Upper lobe of left lung (tissue), 6 donors: ENCODE results near the gene EPHA2. TPM values are rescaled to one million over a fixed set of nuclear protein-coding genes. Genes with fewer than 3 reads are reported as not detected.

ENCODE experiments used
- ATAC-seq, 2 donors: fragments of 200-7000 bp; cut with Tn5 transposase; one replicate each; pipeline ENCODE4 v1.9.1; 2022; ENCODE audit warnings: mild to moderate bottlenecking in 2 of 2, moderate library complexity in 2 of 2; ENCODE audit not compliant: low FRiP score in 2 of 2
- DNase-seq, 2 donors: peaks; one replicate each; pipeline ENCODE4 v3.0.0-alpha.2; 2019 to 2020
- H3K27ac ChIP-seq, 4 donors: fragments of 200-600 bp; sonication (generic); one replicate each; pipeline ENCODE4 v1.5.1; 2016 to 2019
- H3K27me3 ChIP-seq, 4 donors: fragments of 200-600 bp; sonication (generic); one replicate each; pipeline ENCODE4 v1.5.1; 2017 to 2019
- H3K36me3 ChIP-seq, 4 donors: fragments of 200-600 bp; sonication (generic); one replicate each; pipeline ENCODE4 v1.5.1; 2016 to 2019
- H3K4me1 ChIP-seq, 4 donors: fragments of 200-600 bp; sonication (generic); one replicate each; pipeline ENCODE4 v1.5.1; 2018 to 2019
- H3K4me3 ChIP-seq, 4 donors: fragments of 200-600 bp; sonication (generic); one replicate each; pipeline ENCODE4 v1.5.1; 2017 to 2019; ENCODE audit warnings: mild to moderate bottlenecking in 2 of 4, moderate library complexity in 1 of 4
- H3K9me3 ChIP-seq, 4 donors: fragments of 200-600 bp; sonication (generic); one replicate each; pipeline ENCODE4 v1.5.1; 2018 to 2019
- CTCF ChIP-seq, 6 experiments: fragments of 450-650 bp in 4 of 6; fragments of 200-600 bp in 2 of 6; sonication (generic) in 2 of 6; IDR thresholded peaks; one replicate each; pipeline ENCODE4 v1.5.1; 2016 to 2019; ENCODE audit warnings: antibody characterized with exemption in 6 of 6
- EP300 ChIP-seq, 4 donors: sonication (generic); formaldehyde crosslinking; IDR thresholded peaks; one replicate each; pipeline ENCODE4 v1.5.1; 2017; ENCODE audit warnings: antibody characterized with exemption in 4 of 4, control low read depth in 2 of 4
- POLR2A ChIP-seq, 4 donors: fragments of 450-650 bp; IDR thresholded peaks; one replicate each; pipeline ENCODE4 v1.5.1; 2016 to 2017; ENCODE audit warnings: antibody characterized with exemption in 4 of 4, mild to moderate bottlenecking in 2 of 4
- POLR2AphosphoS5 ChIP-seq, 2 donors: sonication (generic); formaldehyde crosslinking; IDR thresholded peaks; one replicate each; pipeline ENCODE4 v1.5.1; 2017; ENCODE audit warnings: antibody characterized with exemption in 2 of 2
- WGBS, 2 donors: methylation state at CpG; one replicate each; pipeline ENCODE4 v1.1.5; 2017 to 2018; 5-methylcytosine and 5-hydroxymethylcytosine counted together
- total RNA-seq, 6 donors: library from RNA; depleted of rRNA in 4 of 6; stranded (reverse); fragments of >200 nt in 4 of 6; gene quantifications; one replicate each; pipeline versions ENCODE4 v1.1.0 to v1.2.1, GENCODE V29; 2016 to 2021
- donor health status: DM: no; HTN: no; CAD: no; lungs with moderate emphysema.
- donor health status: DM: no; HTN: yes; CAD: no; lungs with severe emphysema.

Gene EPHA2
- total RNA-seq, 6 donors from 2014 or later = 21.0 to 66.3 (median 38.7) TPM

GRCh38 chr1:16116625-16117024 lies 39.2 kb downstream of the EPHA2 start:
- Histone ChIP-seq H3K9me3 (no peaks in the 10 kb centered on the region), H3K36me3 (no peaks in the 10 kb centered on the region), H3K4me3 (no peak overlapping the region), H3K27ac (no peak overlapping the region), H3K27me3 (no peaks in the 10 kb centered on the region), H3K4me1 (peaks cover 0 to 7% (median 4%) of the 10 kb centered on the region in 4 donors)
- DNase-seq (no peak), ATAC-seq (no peak)
- WGBS, 2 donors = 92 to 96% methylated on average over 8 of the region's 8 CpGs
- TF ChIP-seq POLR2A (IDR thresholded peaks at IDR 0.05) = no peak

- DNase-seq (no peak), ATAC-seq (no peak)
- TF ChIP-seq CTCF (IDR thresholded peaks at IDR 0.05) (no peak), EP300 (IDR thresholded peaks at IDR 0.05) (no peak), POLR2A (IDR thresholded peaks at IDR 0.05) (no peak), POLR2AphosphoS5 (IDR thresholded peaks at IDR 0.05) (no peak)
- no peak overlapping the region for H3K4me3 ChIP-seq
- H3K9me3 ChIP-seq = no peaks in the 10 kb centered on the region
- H3K27ac ChIP-seq = no peak overlapping the region
- peaks cover 0 to 1% (median 0%) of the 10 kb centered on the region in 4 donors for H3K4me1 ChIP-seq
- 84 to 87% methylated on average over 12 of the region's 16 CpGs for WGBS, 2 donors
- H3K36me3 ChIP-seq = no peaks in the 10 kb centered on the region
- no peaks in the 10 kb centered on the region for H3K27me3 ChIP-seq
Observed at GRCh38 chr1:16116002-16116401, 39.9 kb downstream of the EPHA2 start.

GRCh38 chr1:16115468-16115983 lies 40.3 kb downstream of the EPHA2 start:
- Histone ChIP-seq H3K4me3 (no peak overlapping the region), H3K27ac (no peak overlapping the region), H3K9me3 (no peaks in the 10 kb centered on the region), H3K36me3 (no peaks in the 10 kb centered on the region), H3K4me1 (no peaks in the 10 kb centered on the region), H3K27me3 (no peaks in the 10 kb centered on the region)
- ATAC-seq (no peak), DNase-seq (no peak)
- WGBS, 2 donors = 75 to 86% methylated on average over 1 to 6 of the region's 6 CpGs
- TF ChIP-seq POLR2A (IDR thresholded peaks at IDR 0.05) = no peak
- no peak for TF ChIP-seq EP300 (IDR thresholded peaks at IDR 0.05)
- no peak for TF ChIP-seq CTCF (IDR thresholded peaks at IDR 0.05)
- no peak for TF ChIP-seq POLR2AphosphoS5 (IDR thresholded peaks at IDR 0.05)

- ATAC-seq = no peak
- no peaks in the 10 kb centered on the region for H3K36me3 ChIP-seq
Observed at GRCh38 chr1:16114527-16115467, 41.1 kb downstream of the EPHA2 start.

More at GRCh38 chr1:16114527-16115467, 41.1 kb downstream of the EPHA2 start:
- Histone ChIP-seq H3K4me3 (no peak overlapping the region), H3K27ac (no peak overlapping the region), H3K27me3 (no peaks in the 10 kb centered on the region), H3K9me3 (no peaks in the 10 kb centered on the region), H3K4me1 (no peaks in the 10 kb centered on the region)
- TF ChIP-seq CTCF (IDR thresholded peaks at IDR 0.05) = no peak
- no peak for TF ChIP-seq POLR2AphosphoS5 (IDR thresholded peaks at IDR 0.05)
- no peak for TF ChIP-seq EP300 (IDR thresholded peaks at IDR 0.05)
- no peak for TF ChIP-seq POLR2A (IDR thresholded peaks at IDR 0.05)
- WGBS, 2 donors = 92 to 96% methylated on average over 12 to 23 of the region's 23 CpGs
- DNase-seq = peak in 1 of 2 donors; percentile 69
